Stimulated activated effector memory CD8-positive, alpha-beta T cell treated with anti-CD3 and anti-CD28 coated beads, Interleukin-12 subunit alpha, Interleukin-12 subunit beta, amount 100 ng/mL, for 72 hours (primary cell): ENCODE data around the gene SLC52A1.
"Not testable (repeated sequence)": the region's sequence is repeated elsewhere in the genome, so short reads cannot be mapped to it uniquely, and the experiment has no call there.

Experiments used
- ATAC-seq: fragments of 150-1000 bp; cut with Tn5 transposase; 2 replicates; pipeline ENCODE4 v1.10.0; 2021
- DNase-seq, 2 donors: peaks; one replicate each; pipeline ENCODE4 v3.0.0; 2021 to 2022; ENCODE audit warnings: low spot score in 2 of 2
- H3K27ac Mint-ChIP-seq: one replicate; pipeline ENCODE4 v1.8.0; 2022; ENCODE audit warnings: mild to moderate bottlenecking, mixed read lengths
- H3K36me3 Mint-ChIP-seq: one replicate; pipeline ENCODE4 v1.8.0; 2022; ENCODE audit warnings: mild to moderate bottlenecking, mixed read lengths
- H3K4me1 Mint-ChIP-seq: one replicate; pipeline ENCODE4 v1.8.0; 2022; ENCODE audit warnings: mixed read lengths
- H3K4me3 Mint-ChIP-seq: one replicate; pipeline ENCODE4 v1.8.0; 2022; ENCODE audit warnings: mild to moderate bottlenecking, mixed read lengths
- H3K9me3 Mint-ChIP-seq: one replicate; pipeline ENCODE4 v1.8.0; 2022; ENCODE audit warnings: mixed read lengths

SLC52A1 gene

DNA sequence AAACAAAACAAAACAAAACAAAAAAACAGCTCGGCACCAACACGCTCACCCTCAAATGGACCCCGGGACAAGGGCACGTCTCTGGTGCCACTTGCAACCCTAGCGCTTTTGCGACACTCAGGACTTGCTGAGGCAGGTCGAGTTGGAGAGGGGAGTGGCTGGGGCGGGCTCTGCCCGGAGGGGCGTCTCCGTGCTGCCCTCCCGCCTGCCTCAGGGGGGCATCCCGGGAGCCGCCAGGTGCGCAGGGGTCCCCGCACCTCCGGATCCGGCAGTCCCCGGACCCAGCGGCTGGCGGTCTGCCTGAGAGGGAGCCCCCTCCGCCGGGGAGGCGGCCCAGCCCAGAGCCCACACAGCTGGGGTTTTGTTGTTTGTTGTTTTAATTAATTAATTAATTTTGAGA is at the start of gene SLC52A1:
SLC52A1 (minus strand) TSS at position 112 of the 400 bp plus-strand sequence. CDS start 820 bp downstream, outside the sequence.
- ATAC-seq: no peak
- Mint-ChIP-seq H3K9me3 (no peaks in the 10 kb centered on the region), H3K4me3 (peak within 1 kb of the TSS; percentile 14)

DNA sequence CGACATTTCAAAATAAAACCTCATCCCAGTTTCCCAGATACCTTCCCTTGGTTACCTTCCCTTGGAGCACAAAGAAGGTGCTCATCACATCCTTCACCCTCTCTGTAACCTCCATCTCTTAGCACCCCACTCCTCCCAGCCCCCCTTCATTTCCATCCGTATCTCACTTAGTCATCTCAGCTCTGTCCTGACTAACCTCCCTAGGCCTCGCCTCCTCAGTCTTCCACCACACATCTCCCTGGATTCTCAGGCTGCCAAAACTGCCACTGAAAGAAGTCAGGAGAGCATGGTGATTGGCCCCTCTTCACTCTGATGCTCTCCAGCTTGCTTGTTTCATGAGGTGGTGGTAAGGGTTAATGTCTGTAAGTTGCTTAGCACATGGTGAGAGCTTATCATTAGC is 45.4 kb upstream of the SLC52A1 start:
- no peak for ATAC-seq
- DNase-seq: no peak
- H3K36me3 Mint-ChIP-seq: no peaks in the 10 kb centered on the region
- peaks cover 28% of the 10 kb centered on the region for H3K4me1 Mint-ChIP-seq
- peak overlapping the region; percentile 3 for H3K27ac Mint-ChIP-seq
- no peak overlapping the region for H3K4me3 Mint-ChIP-seq
- peaks cover 6% of the 10 kb centered on the region for H3K9me3 Mint-ChIP-seq

More for the DNA sequence above, at the start of gene SLC52A1:
- Mint-ChIP-seq H3K36me3 (no peaks in the 10 kb centered on the region), H3K27ac (no peak within 1 kb of the TSS), H3K4me1 (peaks cover 28% of the 10 kb centered on the region)
- DNase-seq: no peak

DNA sequence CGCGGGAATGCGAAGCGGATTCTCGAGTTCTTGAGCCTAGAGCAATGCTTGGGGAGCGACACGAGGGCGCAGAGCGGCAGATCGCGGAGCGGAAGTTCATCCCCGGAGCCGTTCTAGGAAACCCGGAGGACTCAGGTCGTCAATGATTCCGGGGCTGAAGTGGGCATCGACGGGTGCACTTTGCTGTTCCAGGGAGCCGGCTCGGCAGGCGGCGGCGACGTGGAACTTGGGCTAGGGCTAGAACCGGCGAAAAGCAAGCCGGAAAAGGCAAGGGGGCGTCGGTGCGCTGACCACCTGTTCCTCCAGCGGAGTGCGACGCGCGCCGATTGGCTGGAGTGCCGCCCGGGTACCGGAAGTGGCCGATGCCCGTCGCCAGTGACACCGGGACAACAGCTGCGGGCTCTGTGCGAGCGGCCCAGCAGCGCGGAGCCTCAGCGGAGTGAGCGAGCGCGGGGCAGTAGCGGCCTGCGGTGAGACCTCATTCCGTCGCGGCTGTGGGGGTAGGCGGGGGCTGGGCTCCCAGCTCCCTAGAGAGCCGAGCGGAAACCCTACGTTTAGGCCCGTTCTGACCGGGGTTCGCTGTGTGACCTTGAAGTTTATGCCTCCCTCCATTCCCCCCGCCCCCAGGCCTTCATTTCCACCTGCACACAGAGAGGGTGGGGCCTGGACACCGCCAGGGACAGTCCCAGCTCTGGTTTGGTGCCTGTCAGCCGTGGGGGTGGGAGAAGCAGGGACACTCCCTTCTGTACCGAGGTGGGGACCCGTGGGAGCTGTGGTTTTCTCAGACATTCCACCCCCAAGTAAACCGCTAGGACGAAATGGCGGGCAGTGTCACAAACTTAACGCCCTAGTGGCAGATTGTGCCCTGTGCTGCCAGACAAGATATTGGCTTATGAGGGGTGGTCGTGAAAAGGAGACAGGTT is 43.1 kb upstream of the SLC52A1 start, which contains the start of gene ZFP3:
ZFP3 (plus strand) TSS at position 362 of the 923 bp plus-strand sequence. CDS start 13,038 bp downstream, outside the sequence.
- peak; percentile 61 to 89 for DNase-seq
- Mint-ChIP-seq H3K4me3 (peak within 1 kb of the TSS; percentile 76), H3K9me3 (no peaks in the 10 kb centered on the region), H3K36me3 (no peaks in the 10 kb centered on the region), H3K4me1 (peaks cover 28% of the 10 kb centered on the region), H3K27ac (peak within 1 kb of the TSS; percentile 70)
- peak; percentile 90 for ATAC-seq

DNA sequence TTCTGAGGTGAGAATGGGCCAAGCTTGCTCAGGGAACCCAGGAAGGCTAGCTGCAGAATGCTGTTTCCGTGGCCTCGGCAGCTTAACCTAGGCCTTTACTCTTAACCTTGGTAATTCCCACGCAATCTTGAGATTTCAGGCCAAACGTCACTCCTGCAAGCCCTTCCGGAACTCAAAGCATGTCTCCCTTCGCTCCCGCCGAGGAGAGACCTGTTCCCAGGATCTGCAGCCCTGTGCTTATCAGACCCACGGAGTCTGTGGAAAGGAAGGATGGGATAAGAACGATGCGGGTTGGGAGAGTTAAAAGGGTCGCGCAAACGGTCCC is 42.5 kb upstream of the SLC52A1 start:
- Mint-ChIP-seq H3K36me3 (no peaks in the 10 kb centered on the region), H3K9me3 (no peaks in the 10 kb centered on the region), H3K4me3 (peak overlapping the region; percentile 76), H3K4me1 (peaks cover 28% of the 10 kb centered on the region), H3K27ac (peak overlapping the region; percentile 70)
- ATAC-seq (no peak), DNase-seq (no peak)

DNA sequence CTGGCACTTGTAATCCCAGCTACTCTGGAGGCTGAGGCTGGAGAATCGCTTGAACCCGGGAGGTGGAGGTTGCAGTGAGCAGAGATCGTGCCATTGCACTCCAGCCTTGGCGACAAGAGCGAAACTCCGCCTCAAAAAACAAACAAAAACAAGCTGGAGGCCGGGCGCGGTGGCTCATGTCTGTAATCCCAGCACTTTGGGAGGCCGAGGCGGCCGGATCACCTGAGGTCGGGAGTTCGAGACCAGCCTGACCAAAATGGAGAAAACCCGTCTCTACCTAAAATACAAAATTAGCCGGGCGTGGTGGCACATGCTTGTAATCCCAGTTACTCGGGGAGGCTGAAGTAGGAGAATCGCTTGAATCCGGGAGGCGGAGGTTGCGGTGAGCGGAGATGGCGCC is 42.0 kb upstream of the SLC52A1 start:
- ATAC-seq, H3K9me3 Mint-ChIP-seq, H3K36me3 Mint-ChIP-seq, DNase-seq: not testable (repeated sequence)
- Mint-ChIP-seq H3K4me3 (peak overlapping the region; percentile 76), H3K4me1 (peaks cover 28% of the 10 kb centered on the region), H3K27ac (peak overlapping the region; percentile 70)

DNA sequence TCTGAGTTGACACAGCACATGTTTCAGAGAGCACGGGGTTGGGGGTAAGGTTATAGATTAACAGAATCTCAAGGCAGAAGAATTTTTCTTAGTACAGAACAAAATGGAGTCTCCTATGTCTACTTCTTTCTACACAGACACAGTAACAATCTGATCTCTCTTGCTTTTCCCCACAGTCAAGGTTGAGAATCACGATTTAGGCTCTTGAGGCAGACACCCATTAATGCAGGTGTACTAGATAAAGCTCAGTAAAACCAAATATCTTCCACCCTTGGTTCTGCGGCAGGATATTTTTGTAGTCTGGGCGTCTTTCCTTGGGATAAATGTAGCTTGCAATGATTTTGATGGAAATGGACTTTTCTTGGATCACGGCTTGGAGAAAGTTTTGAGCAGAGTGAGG is 40.2 kb upstream of the SLC52A1 start:
- ATAC-seq, H3K27ac Mint-ChIP-seq, DNase-seq, H3K4me3 Mint-ChIP-seq, H3K9me3 Mint-ChIP-seq, H3K36me3 Mint-ChIP-seq: not testable (repeated sequence)
- peaks cover 21% of the 10 kb centered on the region for H3K4me1 Mint-ChIP-seq

DNA sequence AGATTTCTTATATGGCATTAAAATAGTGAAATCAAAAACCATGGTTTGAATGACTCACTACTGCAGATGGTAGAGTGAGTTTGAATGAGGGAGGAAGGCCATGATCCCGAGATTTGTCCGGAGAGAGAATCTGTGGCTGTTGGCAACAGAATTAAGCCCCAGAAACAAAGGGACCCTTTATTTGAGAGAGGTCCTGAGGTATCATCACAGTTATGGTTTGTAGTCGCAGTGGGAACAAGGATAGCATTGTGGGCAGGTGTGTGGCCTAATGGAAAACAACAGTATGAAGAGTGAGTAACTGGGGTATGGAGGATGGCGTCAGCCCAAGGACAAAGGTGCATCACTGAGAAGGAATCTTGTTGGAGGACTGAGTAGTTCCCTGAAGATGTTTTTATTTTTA is 34.5 kb upstream of the SLC52A1 start:
- no peaks in the 10 kb centered on the region for H3K9me3 Mint-ChIP-seq
- no peaks in the 10 kb centered on the region for H3K4me1 Mint-ChIP-seq
- no peaks in the 10 kb centered on the region for H3K36me3 Mint-ChIP-seq

DNA sequence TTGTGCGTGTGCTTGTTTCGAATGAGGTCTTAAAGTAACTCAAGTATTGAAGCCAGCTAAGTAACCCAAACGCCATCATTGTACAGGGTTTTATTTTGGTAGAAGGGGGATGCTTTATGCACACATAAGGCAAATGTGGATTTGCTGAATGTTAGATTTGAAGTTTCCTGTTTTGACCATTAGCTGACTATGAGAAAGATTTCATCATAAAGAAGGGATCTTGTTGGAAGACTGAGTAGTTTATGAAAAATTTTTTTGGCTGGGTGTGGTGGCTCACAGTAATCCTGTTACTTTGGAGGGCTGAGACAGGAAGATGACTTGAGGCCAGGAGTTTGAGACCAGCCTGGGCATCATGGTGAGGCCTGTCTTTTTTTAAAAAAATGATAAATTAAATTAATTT is 33.0 kb upstream of the SLC52A1 start:
- Mint-ChIP-seq H3K36me3 (no peaks in the 10 kb centered on the region), H3K9me3 (no peaks in the 10 kb centered on the region), H3K4me1 (no peaks in the 10 kb centered on the region), H3K4me3 (no peak overlapping the region), H3K27ac (no peak overlapping the region)
- DNase-seq (no peak), ATAC-seq (no peak)

More for the DNA sequence above, 34.5 kb upstream of the SLC52A1 start:
- no peak for DNase-seq
- ATAC-seq: no peak
- H3K4me3 Mint-ChIP-seq: no peak overlapping the region
- no peak overlapping the region for H3K27ac Mint-ChIP-seq

DNA sequence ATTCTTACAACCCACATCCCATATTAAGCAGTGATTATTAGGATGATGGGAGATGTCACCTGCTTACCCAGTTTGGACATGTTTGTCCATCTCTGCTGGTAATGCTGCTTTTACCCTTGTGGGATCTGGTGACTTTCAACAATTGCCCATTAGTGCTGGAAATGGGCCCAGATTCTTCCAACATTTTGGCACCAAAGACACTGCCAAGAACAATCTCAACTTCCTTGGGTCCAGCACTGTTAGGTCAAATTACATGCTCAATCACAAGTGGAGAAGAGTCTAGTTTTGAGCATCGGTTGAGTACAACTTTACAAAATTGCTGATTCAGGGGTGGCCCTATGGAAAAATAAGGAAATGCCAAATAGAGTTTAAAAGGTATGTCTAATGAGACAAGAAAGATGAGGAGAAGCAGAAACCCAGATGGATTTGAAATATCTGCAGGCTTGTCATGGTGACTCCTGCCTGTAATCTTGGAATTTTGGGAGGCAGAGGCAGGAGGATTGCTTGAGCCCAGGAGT is 30.1 kb upstream of the SLC52A1 start:
- Mint-ChIP-seq H3K9me3 (no peaks in the 10 kb centered on the region), H3K4me1 (no peaks in the 10 kb centered on the region), H3K36me3 (no peaks in the 10 kb centered on the region), H3K27ac (no peak overlapping the region), H3K4me3 (no peak overlapping the region)
- DNase-seq (no peak), ATAC-seq (no peak)

DNA sequence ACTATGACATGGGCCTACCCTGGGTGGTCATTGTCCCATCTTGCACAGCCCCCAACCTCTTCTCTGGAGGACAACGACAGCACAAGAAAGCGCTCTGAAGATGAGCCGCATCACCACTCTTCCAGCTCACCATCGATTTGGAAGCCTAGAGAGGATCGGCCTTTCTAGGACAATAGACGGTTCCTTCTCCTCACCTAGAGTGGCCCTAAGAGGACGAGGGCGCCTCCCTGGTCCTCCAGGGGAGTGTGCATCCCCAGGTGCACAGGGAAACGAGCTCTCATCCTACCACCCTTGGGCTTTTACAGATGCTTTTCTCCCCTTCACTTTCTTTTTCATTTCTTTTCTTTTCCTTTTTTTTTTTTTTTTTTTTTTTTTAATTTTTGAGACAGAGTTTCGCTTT is 20.3 kb upstream of the SLC52A1 start:
- no peak for ATAC-seq
- Mint-ChIP-seq H3K36me3 (no peaks in the 10 kb centered on the region), H3K9me3 (no peaks in the 10 kb centered on the region), H3K27ac (no peak overlapping the region), H3K4me1 (peaks cover 6% of the 10 kb centered on the region), H3K4me3 (no peak overlapping the region)
- no peak for DNase-seq

DNA sequence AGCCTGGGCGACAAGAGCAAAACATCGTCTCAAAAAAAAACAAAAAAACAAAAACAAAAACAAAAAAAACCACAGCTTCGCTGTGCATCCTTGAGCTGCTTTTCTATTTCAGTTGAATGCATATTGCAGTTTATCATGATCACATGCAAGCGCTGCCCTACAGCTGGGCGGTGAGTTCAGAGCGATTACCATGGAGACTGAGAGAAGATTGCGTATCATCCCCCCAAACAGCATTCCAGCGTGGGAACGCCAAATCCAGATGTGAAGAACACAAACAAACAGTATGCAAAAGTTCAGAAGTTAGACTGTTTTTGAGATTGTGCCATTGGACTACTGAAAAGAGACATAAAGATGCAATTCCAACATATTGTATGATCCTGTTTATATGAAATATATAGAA is 15.1 kb upstream of the SLC52A1 start:
- DNase-seq (no peak), ATAC-seq (no peak)
- Mint-ChIP-seq H3K9me3 (no peaks in the 10 kb centered on the region), H3K36me3 (no peaks in the 10 kb centered on the region), H3K4me3 (no peak overlapping the region), H3K4me1 (peaks cover 26% of the 10 kb centered on the region), H3K27ac (peak overlapping the region; percentile 97)

DNA sequence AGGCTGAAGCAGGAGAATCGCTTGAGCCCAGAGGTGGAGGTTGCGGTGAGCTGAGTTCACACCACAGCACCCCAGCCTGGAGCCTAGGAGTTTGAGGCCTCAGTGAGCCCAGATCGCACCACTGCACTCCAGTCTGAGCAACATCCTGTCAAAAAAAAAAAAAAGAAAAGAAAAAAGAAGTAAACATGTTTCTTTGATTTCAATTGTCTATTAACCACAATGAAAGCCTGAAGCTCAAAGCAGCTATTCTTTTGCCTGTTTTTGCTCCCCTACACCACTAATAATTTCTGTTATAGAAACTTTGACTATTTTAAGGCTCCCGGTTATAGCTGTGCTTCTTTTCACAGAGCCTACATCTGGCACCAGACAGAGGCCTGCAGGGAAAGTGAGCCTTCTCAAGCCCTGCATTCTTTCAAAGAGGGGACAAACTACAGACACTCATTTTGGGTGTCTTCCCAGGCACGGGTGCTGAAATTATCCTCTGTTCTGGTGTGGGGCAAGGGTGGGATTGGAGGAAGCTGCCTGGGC is 14.2 kb upstream of the SLC52A1 start:
- ATAC-seq (peak; percentile 92), DNase-seq (peak in 1 of 2 donors; percentile 60)
- Mint-ChIP-seq H3K36me3 (no peaks in the 10 kb centered on the region), H3K27ac (peak overlapping the region; percentile 97), H3K4me3 (peak overlapping the region; percentile 22), H3K9me3 (no peaks in the 10 kb centered on the region), H3K4me1 (peaks cover 35% of the 10 kb centered on the region)

DNA sequence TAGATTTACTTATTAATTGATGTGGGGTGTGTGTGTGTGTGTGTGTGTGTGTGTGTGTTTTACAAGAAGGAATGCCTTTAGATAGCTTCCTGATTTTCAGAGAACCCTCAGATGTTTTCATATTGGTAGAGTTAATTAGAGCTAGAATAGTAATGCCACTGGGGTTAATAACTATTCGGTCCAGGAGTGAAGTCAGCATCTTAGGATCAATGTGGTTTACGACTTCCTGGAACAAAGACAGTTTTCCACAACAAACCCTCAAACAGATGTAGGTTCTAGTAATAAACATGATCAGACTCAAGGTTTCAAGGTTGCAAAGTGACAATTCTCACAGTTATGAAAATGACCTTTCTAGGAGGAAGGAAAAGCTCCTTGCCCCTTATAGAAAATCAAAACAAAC is 12.2 kb upstream of the SLC52A1 start:
- Mint-ChIP-seq H3K4me1 (peaks cover 43% of the 10 kb centered on the region), H3K4me3 (peak overlapping the region; percentile 22), H3K36me3 (no peaks in the 10 kb centered on the region), H3K27ac (peak overlapping the region; percentile 97), H3K9me3 (no peaks in the 10 kb centered on the region)
- ATAC-seq (no peak), DNase-seq (no peak)

DNA sequence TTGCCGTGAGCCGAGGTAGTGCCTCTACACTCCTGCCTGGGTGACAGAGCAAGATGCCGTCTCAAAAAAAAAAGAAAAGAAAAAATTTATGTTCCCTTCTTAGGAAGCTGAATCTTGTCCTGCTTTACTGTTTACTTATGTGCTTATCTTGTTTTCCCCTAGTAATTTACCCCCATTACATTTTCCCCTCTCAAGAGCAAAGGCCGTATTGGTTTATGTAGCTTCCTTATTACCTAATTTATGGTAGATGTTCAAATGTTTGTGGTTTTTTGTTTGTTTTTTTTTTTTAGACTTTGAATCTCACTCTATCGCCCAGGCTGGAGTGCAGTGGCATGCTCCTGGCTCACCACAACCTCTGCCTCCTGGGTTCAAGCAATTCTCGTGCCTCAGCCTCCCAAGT is 10.3 kb upstream of the SLC52A1 start:
- Mint-ChIP-seq H3K27ac (peak overlapping the region; percentile 60), H3K4me3 (no peak overlapping the region), H3K4me1 (peaks cover 50% of the 10 kb centered on the region)

DNA sequence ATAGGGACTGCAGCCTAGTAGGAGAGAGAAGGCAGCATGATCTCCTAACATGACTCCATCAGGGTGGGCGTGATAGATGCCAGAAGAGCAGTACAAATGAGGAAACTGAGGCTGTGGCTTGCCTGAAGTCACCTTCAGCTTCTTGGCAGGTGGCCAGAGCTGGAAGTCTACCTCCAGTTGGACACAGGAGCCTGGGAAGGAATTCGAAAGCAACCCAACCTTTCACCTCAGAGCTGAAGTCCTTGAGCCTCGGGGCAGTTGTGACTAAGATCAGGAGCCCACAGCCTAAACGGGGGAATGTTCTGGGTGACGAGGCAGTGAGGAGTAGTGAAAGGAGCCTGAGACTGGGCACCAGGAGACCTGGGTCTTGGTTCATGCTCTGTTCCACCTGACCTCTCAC is 9.4 kb upstream of the SLC52A1 start:
- DNase-seq: no peak
- H3K4me3 Mint-ChIP-seq: no peak overlapping the region
- H3K4me1 Mint-ChIP-seq: peaks cover 45% of the 10 kb centered on the region
- H3K36me3 Mint-ChIP-seq: no peaks in the 10 kb centered on the region
- no peak overlapping the region for H3K27ac Mint-ChIP-seq
- ATAC-seq: no peak
- H3K9me3 Mint-ChIP-seq: no peaks in the 10 kb centered on the region

More for the DNA sequence above, 10.3 kb upstream of the SLC52A1 start:
- Mint-ChIP-seq H3K36me3 (no peaks in the 10 kb centered on the region), H3K9me3 (no peaks in the 10 kb centered on the region)
- no peak for ATAC-seq
- DNase-seq: no peak

DNA sequence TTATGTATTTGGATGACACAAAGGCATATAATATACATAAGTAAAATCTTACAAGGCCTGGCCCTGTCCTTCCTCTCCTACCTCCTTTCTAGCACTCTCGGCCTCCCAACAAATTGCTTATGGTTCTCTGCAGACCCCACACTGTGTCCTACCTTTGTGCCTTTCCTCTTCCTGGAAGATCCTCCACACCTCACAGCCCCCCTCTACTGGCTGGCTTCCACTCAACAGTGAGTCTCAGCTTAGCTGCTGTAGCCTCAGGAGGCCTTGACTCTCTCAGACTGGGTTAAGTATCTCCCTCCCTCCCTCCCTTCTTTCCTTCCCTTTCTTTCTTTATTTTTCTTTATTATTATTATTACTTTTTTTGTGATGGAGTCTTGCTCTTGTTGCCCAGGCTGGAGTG is 8.3 kb upstream of the SLC52A1 start:
- H3K9me3 Mint-ChIP-seq: no peaks in the 10 kb centered on the region
- H3K36me3 Mint-ChIP-seq: no peaks in the 10 kb centered on the region
- H3K4me3 Mint-ChIP-seq: no peak overlapping the region
- DNase-seq (no peak), ATAC-seq (no peak)
- peaks cover 38% of the 10 kb centered on the region for H3K4me1 Mint-ChIP-seq
- peak overlapping the region; percentile 88 for H3K27ac Mint-ChIP-seq
